COR-L47 (cell line): ENCODE measurements around the gene HIVEP3.
A peak's percentile ranks its signal among the peaks of the same experiment; 100 is the strongest.

ENCODE experiments used
- DNase-seq: peaks from one replicate; lab custom pipeline; 2025; lab: John Stamatoyannopoulos, UW

The HIVEP3 gene

GRCh38 chr1:41515778-41516167 lies 402.9 kb downstream of the HIVEP3 start:
- DNase-seq = no peak

DNA sequence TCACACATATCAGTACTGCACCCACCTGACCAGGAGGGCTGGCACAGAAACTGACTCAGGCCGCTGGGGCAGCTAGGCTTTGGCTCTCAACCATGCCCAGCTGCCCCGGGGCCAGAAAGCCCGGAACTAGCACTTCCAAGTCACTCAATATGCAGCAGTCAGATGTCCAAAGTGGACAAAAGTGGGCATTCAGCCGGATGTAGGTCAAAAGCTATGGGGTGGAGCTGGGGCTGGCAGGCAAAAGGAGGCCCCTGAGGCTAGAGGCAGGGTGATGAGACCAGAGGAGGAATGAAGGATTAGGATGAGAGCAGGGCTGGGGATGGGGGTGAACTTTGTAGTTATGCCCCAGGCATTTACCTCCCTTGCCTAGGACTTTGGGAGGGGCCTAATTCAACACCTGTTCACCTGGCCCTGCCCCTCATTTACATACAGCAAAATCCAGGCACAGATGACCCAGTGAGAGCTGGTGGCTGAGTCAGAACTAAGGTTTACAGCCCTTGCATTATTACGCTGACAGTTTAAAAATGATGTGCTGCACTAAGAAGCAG lies 403.5 kb downstream of the HIVEP3 start:
- DNase-seq = no peak

GRCh38 chr1:41514381-41514780 lies 404.3 kb downstream of the HIVEP3 start:
- DNase-seq = no peak

DNA sequence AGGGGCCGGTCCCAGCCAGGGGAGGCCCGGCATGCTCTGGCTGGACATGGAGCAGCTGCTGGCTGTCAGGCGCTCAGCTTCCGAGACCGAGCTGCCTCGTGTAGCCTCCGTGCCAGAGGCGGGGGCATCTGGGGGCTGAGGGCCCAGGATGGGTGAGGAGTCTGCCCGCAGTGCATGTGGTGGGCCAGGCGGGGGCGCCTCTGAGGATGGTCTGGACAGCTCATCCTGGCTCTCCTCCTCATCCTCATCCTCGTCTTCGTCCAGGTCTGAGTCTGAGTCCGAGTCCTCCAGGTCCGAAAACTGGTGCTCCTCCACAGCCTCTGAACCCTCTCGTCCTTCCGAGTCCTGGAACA lies 405.4 kb downstream of the HIVEP3 start:
- DNase-seq = no peak

GRCh38 chr1:41512701-41513382 lies 405.9 kb downstream of the HIVEP3 start:
- DNase-seq = no peak

- DNase-seq = no peak
Measured at GRCh38 chr1:41511239-41511540, 407.5 kb downstream of the HIVEP3 start.

- no peak for DNase-seq
Measured at GRCh38 chr1:41510531-41511238, 408.0 kb downstream of the HIVEP3 start.

- no peak for DNase-seq
Measured at GRCh38 chr1:41509270-41509671, 409.5 kb downstream of the HIVEP3 start.

DNA sequence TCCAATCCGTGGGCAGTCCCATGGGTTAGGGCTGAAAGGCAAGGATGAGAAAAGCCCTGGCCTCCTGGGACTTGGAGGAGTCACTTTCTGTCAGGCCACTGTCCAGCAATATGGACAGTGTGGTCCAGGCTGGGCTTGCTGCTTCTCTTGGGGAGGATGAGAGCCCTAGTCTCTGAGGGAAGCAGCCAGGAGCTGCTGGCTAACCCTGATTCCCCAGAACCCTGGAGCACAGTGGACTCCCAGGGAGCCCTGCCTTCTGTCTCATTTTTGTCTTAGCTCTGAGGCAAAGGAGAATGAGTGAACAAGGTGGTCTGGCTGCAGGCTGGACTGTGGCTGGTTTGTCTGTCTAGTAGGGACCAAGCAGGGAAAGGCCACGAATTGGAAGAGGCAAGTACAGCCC lies 410.4 kb downstream of the HIVEP3 start:
- no peak for DNase-seq

DNA sequence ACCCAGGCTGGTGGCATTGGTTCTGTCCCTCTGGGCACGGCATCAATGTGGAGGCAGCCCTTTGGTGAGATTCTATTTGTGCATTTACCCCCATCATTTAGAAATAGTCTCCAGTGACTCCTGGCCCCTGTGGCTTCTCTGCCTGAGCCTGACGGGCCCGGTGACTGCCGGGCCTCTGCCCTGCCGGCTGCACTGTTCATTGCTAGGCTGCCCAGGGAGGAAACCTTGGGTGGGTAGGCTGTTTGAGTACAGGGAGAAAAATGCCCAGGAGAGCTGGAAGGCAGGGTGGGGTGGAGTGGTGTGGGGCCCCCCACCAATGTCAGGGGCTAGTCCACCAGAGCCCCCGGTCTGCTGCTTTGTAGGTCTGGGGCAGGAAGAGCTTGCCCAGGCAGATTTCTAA lies 410.9 kb downstream of the HIVEP3 start:
- DNase-seq = no peak

DNA sequence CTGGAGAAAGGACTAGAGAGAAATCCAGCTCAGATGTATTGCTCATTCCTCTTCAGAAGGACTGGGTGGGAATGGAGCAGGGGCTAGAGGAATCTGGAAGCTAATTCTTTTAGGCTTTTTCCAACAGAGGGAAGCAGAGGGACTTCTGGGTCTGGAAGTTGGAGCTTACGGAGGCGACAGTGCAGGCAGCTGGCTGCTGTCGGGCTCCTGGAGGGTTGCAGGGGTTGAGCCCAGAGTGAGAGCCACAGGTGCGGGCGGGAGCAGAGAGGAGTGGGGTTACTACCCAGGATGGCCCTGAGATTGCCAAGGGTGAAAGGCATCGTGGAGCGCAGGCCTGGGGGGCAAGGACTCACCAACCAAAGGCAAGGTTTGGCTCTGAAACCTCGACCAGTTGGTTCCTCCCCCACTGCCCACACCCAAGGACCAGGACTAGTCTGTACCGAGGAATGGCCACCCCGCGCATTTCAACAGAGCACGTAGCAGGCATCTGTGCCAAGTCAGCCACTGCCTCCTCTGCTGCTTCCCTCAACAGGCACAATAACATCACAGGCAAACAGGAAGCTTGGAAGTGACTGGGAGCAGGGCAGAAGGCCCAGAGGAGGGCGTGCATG lies 411.5 kb downstream of the HIVEP3 start:
- DNase-seq = no peak

GRCh38 chr1:41504114-41505035 lies 414.3 kb downstream of the HIVEP3 start:
- DNase-seq = peak; percentile 17

- DNase-seq = no peak
Measured at GRCh38 chr1:41503538-41504113, 415.1 kb downstream of the HIVEP3 start.

DNA sequence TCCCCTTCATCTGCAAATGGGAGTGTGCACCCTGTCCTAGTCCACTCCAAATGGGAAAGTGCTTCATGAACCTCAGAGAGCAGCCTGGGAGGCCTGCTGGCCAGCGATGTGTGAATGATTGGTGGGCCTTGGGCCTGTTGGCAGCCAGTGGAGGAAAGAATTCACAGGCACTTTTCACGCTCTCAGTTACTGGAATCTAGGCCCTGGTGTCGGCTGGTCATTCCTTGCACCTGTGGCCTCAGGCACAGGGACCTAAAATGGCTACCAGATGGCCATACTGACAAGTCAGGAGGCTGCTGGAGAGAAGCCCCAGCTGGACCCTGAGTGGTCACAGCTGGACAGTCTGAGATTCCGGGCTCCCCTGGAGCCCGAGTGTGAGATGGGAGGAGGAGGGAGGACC lies 415.8 kb downstream of the HIVEP3 start:
- DNase-seq = no peak

DNA sequence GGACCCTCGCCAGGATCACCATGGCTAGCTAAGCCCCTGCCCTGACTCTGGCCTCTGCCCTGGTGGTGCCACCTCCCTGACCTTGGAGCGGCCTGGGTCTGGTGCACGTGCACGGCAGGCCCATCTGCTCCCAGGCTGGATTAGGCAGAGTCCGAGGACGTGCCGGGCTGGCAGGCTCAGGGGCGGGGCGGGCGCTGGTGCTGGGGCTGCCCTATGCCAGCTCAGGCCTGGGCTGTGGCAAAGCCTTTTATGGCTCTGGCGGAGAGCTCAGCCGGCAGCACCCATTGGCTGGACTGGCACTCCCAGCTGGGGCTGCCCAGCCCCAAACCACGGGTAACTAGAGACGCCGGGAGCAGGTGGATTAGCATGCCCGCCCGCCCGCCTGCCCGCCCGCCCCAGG lies 417.1 kb downstream of the HIVEP3 start:
- no peak for DNase-seq

DNA sequence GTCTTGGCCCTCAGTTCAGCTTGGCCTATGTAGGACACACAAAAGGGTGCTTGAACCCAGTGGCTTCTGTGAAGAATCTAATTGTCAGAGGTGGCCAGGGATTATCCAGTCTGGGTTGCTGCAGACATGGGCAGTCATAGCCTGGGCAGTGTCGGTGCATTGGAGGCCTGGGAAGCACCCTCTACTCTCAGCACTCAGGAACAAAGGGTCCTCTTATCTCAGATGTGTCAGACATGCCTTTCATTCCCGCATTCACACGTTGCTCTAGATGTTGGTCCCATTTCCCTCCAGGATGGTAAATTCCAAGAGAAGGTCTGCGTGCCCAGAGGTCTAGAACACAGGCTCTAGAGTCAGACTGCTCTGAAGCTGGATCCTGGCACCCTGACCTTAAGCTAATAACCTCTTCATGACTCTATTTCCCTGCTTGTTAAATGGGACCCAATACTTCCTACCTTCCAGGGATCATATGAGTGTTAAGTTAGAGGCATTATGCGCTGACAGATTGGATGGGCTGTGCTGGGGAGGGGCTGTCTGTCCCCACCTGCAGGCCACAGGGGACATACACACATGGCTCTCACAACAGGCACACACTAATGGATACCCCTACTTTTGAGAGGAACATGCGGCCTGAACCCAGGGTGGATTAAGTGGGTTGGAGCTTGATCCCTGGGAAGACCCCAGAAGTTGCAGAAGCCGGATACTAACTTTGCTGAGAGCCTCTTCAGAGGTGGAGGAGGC lies 417.8 kb downstream of the HIVEP3 start:
- no peak for DNase-seq

- DNase-seq = peak; percentile 12
Measured at GRCh38 chr1:41500378-41500777, 418.3 kb downstream of the HIVEP3 start.

DNA sequence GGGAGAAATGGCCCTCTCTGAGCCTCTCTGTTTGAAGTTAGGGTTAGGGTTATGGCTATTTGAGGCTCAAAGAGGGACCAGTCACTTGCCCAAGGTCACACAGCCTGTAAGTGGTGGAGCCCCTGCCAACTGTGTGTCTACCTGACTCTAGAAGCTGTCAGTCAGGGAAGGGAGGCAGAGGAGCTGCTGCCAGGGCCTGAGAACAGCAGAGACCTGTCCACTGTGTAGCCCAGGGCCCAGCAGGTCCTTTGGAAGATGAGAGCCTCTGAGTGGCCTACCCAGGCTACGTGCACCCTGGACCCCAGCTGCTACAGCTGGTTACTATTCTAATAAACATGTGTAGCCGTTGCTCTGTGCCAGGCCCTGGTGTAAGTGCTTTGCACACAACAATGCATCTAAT lies 419.1 kb downstream of the HIVEP3 start:
- no peak for DNase-seq

DNA sequence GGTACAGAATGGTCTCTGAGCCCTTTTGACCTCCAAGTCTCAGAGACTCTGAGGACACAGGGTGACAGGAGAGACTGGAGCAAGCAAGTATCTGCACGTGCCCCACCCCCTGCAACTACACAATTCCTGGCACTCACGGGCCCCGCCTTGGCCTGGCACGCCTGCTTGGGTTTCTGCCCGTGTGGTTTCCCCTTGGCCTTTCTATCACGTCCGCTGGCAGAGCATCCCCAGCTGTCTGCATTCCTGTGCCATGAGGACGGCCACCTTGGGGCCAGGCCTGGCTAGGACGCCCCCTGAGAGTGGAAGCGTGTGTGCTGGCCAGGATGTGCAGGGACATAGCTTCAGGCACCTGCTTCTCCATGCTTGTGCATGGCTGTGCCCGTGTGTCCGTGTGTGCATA lies 419.9 kb downstream of the HIVEP3 start:
- DNase-seq = no peak

DNA sequence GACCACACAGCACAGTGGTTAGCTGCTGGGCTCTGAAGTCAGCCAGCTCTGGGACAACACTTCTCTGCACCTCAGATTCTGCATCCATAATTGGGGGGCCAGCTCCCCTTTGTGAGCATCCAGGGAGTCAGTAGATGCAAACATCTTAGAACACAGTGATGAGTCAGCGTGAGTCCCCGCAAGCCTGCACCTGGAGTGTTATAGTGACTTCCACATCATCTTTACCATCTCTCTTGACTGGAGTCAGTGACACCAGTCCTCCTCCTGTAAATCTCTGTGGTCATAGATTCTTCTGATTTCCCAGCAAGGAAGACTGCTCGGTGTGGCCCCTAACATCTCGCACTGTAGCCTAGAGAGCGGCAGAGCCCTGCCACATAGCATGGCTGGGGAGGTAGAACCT lies 420.3 kb downstream of the HIVEP3 start:
- no peak for DNase-seq

GRCh38 chr1:41497461-41498030 lies 421.2 kb downstream of the HIVEP3 start:
- no peak for DNase-seq
